ENCODE data around the gene AP5S1. TPM values are rescaled to one million over a fixed set of nuclear protein-coding genes. Genes with fewer than 3 reads are reported as not detected.
A peak's percentile ranks its signal among the peaks of the same experiment; 100 is the strongest.

Gene AP5S1
- total and polyA plus RNA-seq, 2 of the 13 experiments (the other 11 are each of a cell fraction or from before 2014, with no cell fraction given): 7.9 to 23.2 TPM

- TF ChIP-seq ZBTB34 (CRISPR knock-in tag; IDR thresholded peaks at IDR 0.05) (no peak), ZFP62 (CRISPR knock-in tag; IDR thresholded peaks at IDR 0.05) (no peak), EEA1 (CRISPR knock-in tag; IDR thresholded peaks at IDR 0.05; ENCODE audit: borderline replicate concordance) (no peak), ZFP1 (CRISPR knock-in tag; IDR thresholded peaks at IDR 0.05) (0 out of 2 replicates have a peak, but pooled peaks have one; percentile 10), ZNF746 (CRISPR knock-in tag; IDR thresholded peaks at IDR 0.05) (peak; percentile 44; the same call in 1 of the 2 replicates), GATAD1 (CRISPR knock-in tag; IDR thresholded peaks at IDR 0.05) (peak; percentile 53), MTERF4 (CRISPR knock-in tag; IDR thresholded peaks at IDR 0.05) (peak; percentile 11; the same call in 1 of the 2 replicates), JDP2 (CRISPR knock-in tag; IDR thresholded peaks at IDR 0.05; ENCODE audit: borderline replicate concordance) (no peak), GLMP (CRISPR knock-in tag; IDR thresholded peaks at IDR 0.05; ENCODE audit: borderline replicate concordance) (no peak), MAFK (conservative IDR thresholded peaks at IDR 0.05 in 1 of 2, IDR thresholded peaks at IDR 0.05 in 1 of 2; ENCODE audit: low read length in 2 of 2) (no peak), HIVEP1 (CRISPR knock-in tag; IDR thresholded peaks at IDR 0.05) (peak; percentile 72), HOXA5 (CRISPR knock-in tag; IDR thresholded peaks at IDR 0.05) (peak; percentile 41), KLF9 (CRISPR knock-in tag; IDR thresholded peaks at IDR 0.05; ENCODE audit: low read depth) (no peak), GTF2F1 (IDR thresholded peaks at IDR 0.05; ENCODE audit: low read length) (no peak), SRSF1 (optimal IDR thresholded peaks at IDR 0.05; ENCODE audit: low read depth, low read length) (peak; percentile 71), ZNF350 (CRISPR knock-in tag; IDR thresholded peaks at IDR 0.05; ENCODE audit: borderline replicate concordance, low read depth) (peak; percentile 86)
- TF ChIP-seq, protein P1, sequence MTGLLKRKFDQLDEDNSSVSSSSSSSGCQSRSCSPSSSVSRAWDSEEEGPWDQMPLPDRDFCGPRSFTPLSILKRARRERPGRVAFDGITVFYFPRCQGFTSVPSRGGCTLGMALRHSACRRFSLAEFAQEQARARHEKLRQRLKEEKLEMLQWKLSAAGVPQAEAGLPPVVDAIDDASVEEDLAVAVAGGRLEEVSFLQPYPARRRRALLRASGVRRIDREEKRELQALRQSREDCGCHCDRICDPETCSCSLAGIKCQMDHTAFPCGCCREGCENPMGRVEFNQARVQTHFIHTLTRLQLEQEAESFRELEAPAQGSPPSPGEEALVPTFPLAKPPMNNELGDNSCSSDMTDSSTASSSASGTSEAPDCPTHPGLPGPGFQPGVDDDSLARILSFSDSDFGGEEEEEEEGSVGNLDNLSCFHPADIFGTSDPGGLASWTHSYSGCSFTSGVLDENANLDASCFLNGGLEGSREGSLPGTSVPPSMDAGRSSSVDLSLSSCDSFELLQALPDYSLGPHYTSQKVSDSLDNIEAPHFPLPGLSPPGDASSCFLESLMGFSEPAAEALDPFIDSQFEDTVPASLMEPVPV (CRISPR knock-in tag; IDR thresholded peaks at IDR 0.05): no peak; the same call in 1 of the 2 replicates
- TF ChIP-seq, protein P2, sequence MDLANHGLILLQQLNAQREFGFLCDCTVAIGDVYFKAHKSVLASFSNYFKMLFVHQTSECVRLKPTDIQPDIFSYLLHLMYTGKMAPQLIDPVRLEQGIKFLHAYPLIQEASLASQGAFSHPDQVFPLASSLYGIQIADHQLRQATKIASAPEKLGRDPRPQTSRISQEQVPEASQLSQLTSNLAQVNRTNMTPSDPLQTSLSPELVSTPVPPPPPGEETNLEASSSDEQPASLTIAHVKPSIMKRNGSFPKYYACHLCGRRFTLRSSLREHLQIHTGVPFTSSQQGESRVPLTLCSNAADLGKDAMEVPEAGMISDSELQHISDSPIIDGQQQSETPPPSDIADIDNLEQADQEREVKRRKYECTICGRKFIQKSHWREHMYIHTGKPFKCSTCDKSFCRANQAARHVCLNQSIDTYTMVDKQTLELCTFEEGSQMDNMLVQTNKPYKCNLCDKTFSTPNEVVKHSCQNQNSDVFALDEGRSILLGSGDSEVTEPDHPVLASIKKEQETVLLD (CRISPR knock-in tag; IDR thresholded peaks at IDR 0.05; ENCODE audit: low read depth): no peak
- TF ChIP-seq, protein P3, sequence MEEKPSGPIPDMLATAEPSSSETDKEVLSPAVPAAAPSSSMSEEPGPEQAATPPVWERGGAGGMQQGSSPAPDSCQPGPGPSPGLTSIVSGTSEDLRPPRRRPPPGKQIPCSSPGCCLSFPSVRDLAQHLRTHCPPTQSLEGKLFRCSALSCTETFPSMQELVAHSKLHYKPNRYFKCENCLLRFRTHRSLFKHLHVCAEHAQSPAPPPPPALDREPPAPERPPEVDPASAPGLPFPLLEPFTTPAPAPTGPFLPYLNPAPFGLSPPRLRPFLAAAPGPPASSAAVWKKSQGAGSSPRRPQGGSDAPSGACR (CRISPR knock-in tag; IDR thresholded peaks at IDR 0.05): peak; percentile 79; the same call in 1 of the 2 replicates
- TF ChIP-seq, protein P4, sequence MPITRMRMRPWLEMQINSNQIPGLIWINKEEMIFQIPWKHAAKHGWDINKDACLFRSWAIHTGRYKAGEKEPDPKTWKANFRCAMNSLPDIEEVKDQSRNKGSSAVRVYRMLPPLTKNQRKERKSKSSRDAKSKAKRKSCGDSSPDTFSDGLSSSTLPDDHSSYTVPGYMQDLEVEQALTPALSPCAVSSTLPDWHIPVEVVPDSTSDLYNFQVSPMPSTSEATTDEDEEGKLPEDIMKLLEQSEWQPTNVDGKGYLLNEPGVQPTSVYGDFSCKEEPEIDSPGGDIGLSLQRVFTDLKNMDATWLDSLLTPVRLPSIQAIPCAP (CRISPR knock-in tag; IDR thresholded peaks at IDR 0.05; ENCODE audit: low read depth): no peak
Observed at GRCh38 chr20:3795511-3796468, 24.6 kb upstream of the AP5S1 start, which contains the start of gene CDC25B (continued).

Data from HepG2 (cell line).